ENCODE data around the gene LIPC. TPM values are rescaled to one million over a fixed set of nuclear protein-coding genes. Genes with fewer than 3 reads are reported as not detected.

Gene LIPC
- total and polyA plus RNA-seq, 9 donors = 0.13 to 2.1 (median 0.30) TPM

DNA sequence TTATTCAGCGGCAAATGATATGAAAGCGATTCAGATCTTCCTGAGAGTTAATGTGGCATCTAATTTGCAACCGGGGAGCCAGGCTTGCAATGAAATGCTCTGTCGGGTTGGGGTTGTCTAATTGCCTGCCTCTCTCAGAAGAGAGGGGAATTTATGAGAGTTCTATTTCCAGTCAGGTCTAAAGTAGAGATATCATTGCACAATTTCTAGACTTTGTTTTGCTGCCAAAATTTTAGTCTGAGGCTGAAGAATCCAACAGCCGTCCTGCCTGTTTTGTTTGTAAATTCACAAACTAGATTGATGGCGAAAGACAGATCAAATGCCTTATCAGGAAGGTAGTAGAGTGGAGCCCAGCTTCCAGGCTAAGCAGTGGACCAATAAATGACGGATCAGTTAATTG is 610 bp downstream of the LIPC start:
- DNase-seq = no peak
- peaks cover 6% of the 10 kb centered on the region for H3K4me1 ChIP-seq (ENCODE audit: control insufficient read depth, insufficient read depth, low read length)
- H3K27me3 ChIP-seq (ENCODE audit: control insufficient read depth, insufficient read depth, low read length) = peaks cover 3% of the 10 kb centered on the region
- no peak overlapping the region for H3K27ac ChIP-seq (ENCODE audit: low read length)
- no peak overlapping the region for H3K4me3 ChIP-seq (ENCODE audit: low read length)
- H3K36me3 ChIP-seq (ENCODE audit: control insufficient read depth, insufficient read depth, low read length) = no peaks in the 10 kb centered on the region
- WGBS (ENCODE audit: insufficient coverage) = 66% methylated on average over 6 of the region's 7 CpGs
- no peaks in the 10 kb centered on the region for H3K9me3 ChIP-seq (replicated peaks; ENCODE audit: control insufficient read depth, low read depth, low read length)

DNA sequence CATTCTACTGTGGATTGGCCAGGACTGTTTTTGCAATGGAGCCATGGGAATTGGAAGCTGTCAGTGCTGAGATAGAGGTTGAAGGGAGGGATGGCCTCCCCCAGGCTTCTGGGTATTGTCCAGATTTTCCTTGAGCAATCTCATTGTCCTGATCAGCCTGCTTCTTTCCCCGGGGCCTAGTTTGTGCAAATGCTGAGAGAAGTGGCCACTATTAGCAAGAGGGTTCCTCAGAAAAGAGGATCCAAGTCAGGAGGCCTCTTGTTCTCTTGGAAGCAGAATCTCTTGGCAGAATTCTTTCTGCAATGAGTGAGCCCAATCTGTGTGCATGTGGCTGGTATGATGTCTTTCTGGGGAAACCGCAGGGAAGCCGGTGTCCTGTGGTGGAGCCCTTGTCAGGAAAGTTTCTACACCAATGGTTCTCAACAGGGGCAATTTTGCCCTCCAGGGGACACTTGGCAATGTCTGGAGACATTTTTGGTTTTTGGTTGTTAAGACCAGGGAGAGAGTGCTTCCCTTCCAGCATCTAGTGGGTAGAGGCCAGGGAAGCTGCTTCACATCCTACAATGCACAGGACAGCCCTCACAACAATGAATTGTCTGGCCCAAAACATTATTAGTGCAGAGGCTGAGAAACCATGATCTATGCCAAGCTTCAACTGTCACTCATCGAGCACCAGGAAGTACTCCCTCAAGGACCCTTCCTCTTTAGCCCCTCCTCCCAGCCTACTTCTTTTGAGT is 2.0 kb downstream of the LIPC start:
- H3K27me3 ChIP-seq (ENCODE audit: control insufficient read depth, insufficient read depth, low read length) = peaks cover 3% of the 10 kb centered on the region
- DNase-seq = no peak
- 100% methylated on average over 2 of the region's 4 CpGs for WGBS (ENCODE audit: insufficient coverage)
- H3K36me3 ChIP-seq (ENCODE audit: control insufficient read depth, insufficient read depth, low read length) = no peaks in the 10 kb centered on the region
- no peak overlapping the region for H3K27ac ChIP-seq (ENCODE audit: low read length)
- H3K4me3 ChIP-seq (ENCODE audit: low read length) = no peak overlapping the region
- H3K9me3 ChIP-seq (replicated peaks; ENCODE audit: control insufficient read depth, low read depth, low read length) = no peaks in the 10 kb centered on the region
- H3K4me1 ChIP-seq (ENCODE audit: control insufficient read depth, insufficient read depth, low read length) = peaks cover 6% of the 10 kb centered on the region

DNA sequence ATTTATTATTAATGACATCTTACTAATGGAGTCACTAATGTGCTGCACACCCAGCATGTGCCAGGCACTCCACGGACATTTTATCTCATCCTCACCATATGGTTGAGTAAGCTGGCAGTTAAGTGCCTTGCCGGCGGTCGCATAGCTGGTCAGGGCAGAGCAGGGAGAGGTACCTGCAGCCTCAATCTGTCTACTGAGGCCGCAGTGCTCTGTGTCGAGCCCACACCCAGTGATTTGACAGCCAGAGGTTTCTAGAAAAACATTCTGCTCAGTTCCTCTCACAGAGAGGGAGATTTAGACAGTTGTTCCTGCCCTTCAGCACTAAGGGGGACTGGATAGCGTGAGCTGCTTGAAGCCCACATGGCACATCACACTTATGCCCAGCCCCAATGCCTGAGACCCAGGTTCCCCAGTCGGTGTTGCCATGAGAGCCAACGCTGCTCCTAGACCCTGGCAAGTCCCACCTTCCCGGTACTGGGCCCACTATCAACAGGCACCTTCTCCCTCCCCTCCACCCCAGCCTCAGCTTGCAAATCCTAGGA is 2.6 kb downstream of the LIPC start:
- H3K36me3 ChIP-seq (ENCODE audit: control insufficient read depth, insufficient read depth, low read length) = no peaks in the 10 kb centered on the region
- WGBS (ENCODE audit: insufficient coverage) = 76% methylated on average over 6 of the region's 10 CpGs
- H3K4me1 ChIP-seq (ENCODE audit: control insufficient read depth, insufficient read depth, low read length) = peaks cover 6% of the 10 kb centered on the region
- H3K27me3 ChIP-seq (ENCODE audit: control insufficient read depth, insufficient read depth, low read length) = peaks cover 3% of the 10 kb centered on the region
- H3K9me3 ChIP-seq (replicated peaks; ENCODE audit: control insufficient read depth, low read depth, low read length) = no peaks in the 10 kb centered on the region
- no peak for DNase-seq
- no peak overlapping the region for H3K27ac ChIP-seq (ENCODE audit: low read length)
- no peak overlapping the region for H3K4me3 ChIP-seq (ENCODE audit: low read length)

DNA sequence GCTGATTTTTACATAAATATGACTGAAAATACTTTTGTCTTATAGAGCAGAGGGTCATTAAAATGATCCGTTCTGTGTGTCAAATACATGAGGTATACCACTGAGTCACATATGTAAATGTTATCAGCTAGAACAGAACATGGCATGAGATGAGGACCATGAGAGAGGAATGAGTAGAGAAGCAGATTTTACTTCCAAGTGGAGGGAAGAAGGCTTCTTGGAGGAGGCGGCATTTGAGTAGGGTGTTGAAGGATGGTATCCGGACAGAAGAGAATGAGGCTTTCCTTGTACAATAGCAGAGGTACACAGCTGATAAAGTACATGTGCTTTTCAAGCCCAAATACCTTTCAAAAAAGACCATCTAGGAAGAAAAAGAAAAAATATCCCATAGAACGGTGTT is 4.8 kb downstream of the LIPC start:
- DNase-seq = no peak
- no CpG with 5 or more reads among the region's 4 CpGs for WGBS (ENCODE audit: insufficient coverage)
- H3K4me3 ChIP-seq (ENCODE audit: low read length) = no peak overlapping the region
- no peaks in the 10 kb centered on the region for H3K36me3 ChIP-seq (ENCODE audit: control insufficient read depth, insufficient read depth, low read length)
- H3K27ac ChIP-seq (ENCODE audit: low read length) = no peak overlapping the region
- H3K4me1 ChIP-seq (ENCODE audit: control insufficient read depth, insufficient read depth, low read length) = peaks cover 17% of the 10 kb centered on the region
- no peaks in the 10 kb centered on the region for H3K27me3 ChIP-seq (ENCODE audit: control insufficient read depth, insufficient read depth, low read length)
- no peaks in the 10 kb centered on the region for H3K9me3 ChIP-seq (replicated peaks; ENCODE audit: control insufficient read depth, low read depth, low read length)

DNA sequence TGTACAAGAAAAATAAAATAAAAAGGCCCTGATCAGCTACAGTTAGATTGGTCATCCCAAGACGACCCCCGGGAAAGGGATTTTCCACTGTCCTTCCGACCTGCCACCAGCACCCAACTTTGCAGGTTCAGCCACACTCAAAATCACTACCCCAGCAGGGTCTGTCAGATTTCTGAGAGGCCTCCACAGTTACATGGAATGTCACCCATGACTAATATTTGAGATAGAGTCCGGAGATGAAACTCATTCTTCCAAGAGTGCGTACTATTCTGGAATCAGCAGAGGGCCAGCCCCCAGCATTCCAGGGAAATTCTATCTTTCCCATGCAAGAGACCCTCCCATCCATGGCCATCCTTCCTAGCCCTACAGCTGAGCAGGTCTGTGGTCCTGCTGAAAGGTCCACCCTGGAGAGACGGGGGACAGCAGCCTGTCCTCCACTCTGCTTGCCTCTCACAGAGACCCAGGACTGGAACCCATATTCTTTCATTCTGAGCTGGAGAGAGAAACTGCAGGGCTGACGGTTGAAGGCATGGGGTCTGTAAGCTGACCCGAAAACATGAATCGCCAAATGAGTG is 5.8 kb downstream of the LIPC start:
- H3K9me3 ChIP-seq (replicated peaks; ENCODE audit: control insufficient read depth, low read depth, low read length) = no peaks in the 10 kb centered on the region
- no peaks in the 10 kb centered on the region for H3K27me3 ChIP-seq (ENCODE audit: control insufficient read depth, insufficient read depth, low read length)
- no peaks in the 10 kb centered on the region for H3K36me3 ChIP-seq (ENCODE audit: control insufficient read depth, insufficient read depth, low read length)
- H3K4me3 ChIP-seq (ENCODE audit: low read length) = no peak overlapping the region
- no peak overlapping the region for H3K27ac ChIP-seq (ENCODE audit: low read length)
- WGBS (ENCODE audit: insufficient coverage) = 87% methylated on average over 9 of the region's 9 CpGs
- DNase-seq = no peak
- H3K4me1 ChIP-seq (ENCODE audit: control insufficient read depth, insufficient read depth, low read length) = peaks cover 17% of the 10 kb centered on the region

DNA sequence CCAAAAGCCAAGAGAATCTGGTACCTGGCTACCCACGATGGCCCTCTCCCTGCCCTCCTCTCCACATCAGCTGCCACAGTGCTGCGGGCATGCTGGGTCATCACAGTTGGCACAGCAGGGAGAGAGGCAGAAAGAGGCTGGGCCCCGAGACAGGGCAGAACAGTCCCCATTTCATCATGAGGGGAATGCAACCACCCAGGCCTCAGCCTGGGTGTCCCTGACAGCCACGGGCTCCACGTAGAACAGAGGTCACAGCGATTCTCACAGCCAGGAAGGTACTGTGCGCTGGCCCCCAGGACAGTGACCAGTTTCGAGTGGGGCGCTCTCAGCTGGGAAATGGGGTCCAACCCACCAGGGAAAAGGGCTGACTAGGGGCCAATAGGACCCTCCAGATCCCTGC is 6.3 kb downstream of the LIPC start:
- H3K27ac ChIP-seq (ENCODE audit: low read length) = no peak overlapping the region

DNA sequence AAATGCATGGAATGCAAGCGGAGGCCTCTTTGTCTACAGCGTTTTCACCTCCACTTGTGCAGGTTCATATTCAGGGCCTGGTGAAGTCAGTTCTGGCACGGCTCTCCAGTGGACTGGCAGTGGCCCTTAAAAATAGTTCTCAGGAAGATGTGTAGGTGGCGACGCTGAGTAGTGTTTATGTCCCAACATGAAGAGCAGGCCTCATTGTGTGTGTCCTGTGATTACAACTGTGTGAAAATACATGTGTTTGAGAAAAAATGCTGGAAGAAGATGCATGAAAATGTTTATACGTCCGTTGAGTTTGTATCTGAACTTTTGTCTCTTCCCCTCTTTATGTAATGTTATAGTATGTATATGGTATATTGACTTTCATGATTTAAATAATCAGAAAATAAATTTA is 7.2 kb downstream of the LIPC start:
- H3K4me1 ChIP-seq (ENCODE audit: control insufficient read depth, insufficient read depth, low read length) = peaks cover 14% of the 10 kb centered on the region
- no peak overlapping the region for H3K27ac ChIP-seq (ENCODE audit: low read length)
- WGBS (ENCODE audit: insufficient coverage) = 55% methylated on average over 5 of the region's 7 CpGs

More for the DNA sequence above, 6.3 kb downstream of the LIPC start:
- Histone ChIP-seq H3K27me3 (ENCODE audit: control insufficient read depth, insufficient read depth, low read length) (no peaks in the 10 kb centered on the region), H3K36me3 (ENCODE audit: control insufficient read depth, insufficient read depth, low read length) (no peaks in the 10 kb centered on the region), H3K4me3 (ENCODE audit: low read length) (no peak overlapping the region), H3K4me1 (ENCODE audit: control insufficient read depth, insufficient read depth, low read length) (peaks cover 17% of the 10 kb centered on the region), H3K9me3 (replicated peaks; ENCODE audit: control insufficient read depth, low read depth, low read length) (no peaks in the 10 kb centered on the region)
- WGBS (ENCODE audit: insufficient coverage) = 83% methylated on average over 9 of the region's 9 CpGs
- no peak for DNase-seq

DNA sequence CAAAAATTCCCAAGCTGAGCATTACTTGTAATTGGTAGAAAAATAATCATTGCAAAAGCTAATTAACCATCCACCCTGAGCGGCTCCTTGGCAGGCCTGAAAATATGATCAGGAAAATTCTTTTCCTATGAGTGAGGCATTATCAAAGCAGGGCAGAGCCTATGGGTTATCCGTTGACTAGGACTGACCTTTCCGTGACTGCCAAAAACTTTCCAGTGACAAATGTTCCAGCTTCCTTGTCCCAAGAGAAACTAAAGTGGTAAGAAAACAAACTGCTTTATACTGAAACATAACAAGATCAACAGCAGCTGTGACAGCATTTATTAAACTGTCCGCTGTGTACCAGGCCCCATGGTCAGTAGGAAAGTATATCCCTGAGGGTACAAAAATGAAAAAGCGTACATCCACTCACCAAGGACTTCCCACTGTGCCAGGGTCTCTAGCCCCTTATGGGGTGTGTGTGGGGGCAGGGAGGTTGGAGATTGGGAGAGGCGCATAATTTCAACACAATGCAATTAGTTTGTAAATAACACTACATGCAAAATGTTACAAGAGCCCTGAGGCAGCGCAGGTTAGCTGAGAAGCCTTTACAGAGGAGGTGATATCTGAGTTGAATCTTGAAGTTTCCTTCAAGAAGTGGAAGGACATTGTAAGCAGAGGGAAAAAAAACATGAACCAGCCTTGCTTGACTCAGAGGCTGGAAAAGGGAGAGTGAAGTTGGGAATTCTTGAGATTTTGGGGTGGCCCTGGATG is 8.5 kb downstream of the LIPC start:
- Histone ChIP-seq H3K4me3 (ENCODE audit: low read length) (no peak overlapping the region), H3K9me3 (replicated peaks; ENCODE audit: control insufficient read depth, low read depth, low read length) (no peaks in the 10 kb centered on the region), H3K36me3 (ENCODE audit: control insufficient read depth, insufficient read depth, low read length) (no peaks in the 10 kb centered on the region), H3K27me3 (ENCODE audit: control insufficient read depth, insufficient read depth, low read length) (no peaks in the 10 kb centered on the region), H3K27ac (ENCODE audit: low read length) (peak overlapping the region; percentile 35), H3K4me1 (ENCODE audit: control insufficient read depth, insufficient read depth, low read length) (peaks cover 10% of the 10 kb centered on the region)
- WGBS (ENCODE audit: insufficient coverage) = 48% methylated on average over 3 of the region's 7 CpGs
- DNase-seq = peak; percentile 67

More for the DNA sequence above, 7.2 kb downstream of the LIPC start:
- H3K36me3 ChIP-seq (ENCODE audit: control insufficient read depth, insufficient read depth, low read length) = no peaks in the 10 kb centered on the region
- DNase-seq = peak; percentile 64
- H3K27me3 ChIP-seq (ENCODE audit: control insufficient read depth, insufficient read depth, low read length) = no peaks in the 10 kb centered on the region
- no peaks in the 10 kb centered on the region for H3K9me3 ChIP-seq (replicated peaks; ENCODE audit: control insufficient read depth, low read depth, low read length)
- no peak overlapping the region for H3K4me3 ChIP-seq (ENCODE audit: low read length)

DNA sequence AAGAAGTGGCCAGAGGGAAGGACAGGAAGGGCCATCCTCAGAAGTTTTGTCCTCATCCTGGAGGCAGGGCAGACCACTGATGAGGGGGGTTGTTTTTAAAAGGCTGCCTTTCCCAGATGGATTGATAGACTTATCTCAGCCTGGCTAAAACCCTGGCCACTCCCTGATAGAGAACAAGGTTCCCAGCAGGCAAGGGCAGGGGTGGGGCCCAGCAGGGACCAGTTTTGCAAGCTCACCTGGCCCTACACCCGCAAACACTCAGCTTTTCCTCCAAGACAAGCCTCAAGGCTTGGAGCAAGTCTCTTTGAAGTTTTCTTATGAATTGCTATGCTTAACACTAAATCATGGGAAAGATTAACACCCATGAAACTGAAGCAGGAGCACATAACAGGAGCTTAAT is 9.1 kb downstream of the LIPC start:
- H3K27ac ChIP-seq (ENCODE audit: low read length) = no peak overlapping the region
- no peaks in the 10 kb centered on the region for H3K27me3 ChIP-seq (ENCODE audit: control insufficient read depth, insufficient read depth, low read length)
- no CpG with 5 or more reads among the region's 1 CpG for WGBS (ENCODE audit: insufficient coverage)
- no peaks in the 10 kb centered on the region for H3K9me3 ChIP-seq (replicated peaks; ENCODE audit: control insufficient read depth, low read depth, low read length)
- DNase-seq = no peak
- no peak overlapping the region for H3K4me3 ChIP-seq (ENCODE audit: low read length)
- peaks cover 10% of the 10 kb centered on the region for H3K4me1 ChIP-seq (ENCODE audit: control insufficient read depth, insufficient read depth, low read length)
- no peaks in the 10 kb centered on the region for H3K36me3 ChIP-seq (ENCODE audit: control insufficient read depth, insufficient read depth, low read length)
